ENCODE measurements around the gene TOMM5.

The TOMM5 gene

DNA sequence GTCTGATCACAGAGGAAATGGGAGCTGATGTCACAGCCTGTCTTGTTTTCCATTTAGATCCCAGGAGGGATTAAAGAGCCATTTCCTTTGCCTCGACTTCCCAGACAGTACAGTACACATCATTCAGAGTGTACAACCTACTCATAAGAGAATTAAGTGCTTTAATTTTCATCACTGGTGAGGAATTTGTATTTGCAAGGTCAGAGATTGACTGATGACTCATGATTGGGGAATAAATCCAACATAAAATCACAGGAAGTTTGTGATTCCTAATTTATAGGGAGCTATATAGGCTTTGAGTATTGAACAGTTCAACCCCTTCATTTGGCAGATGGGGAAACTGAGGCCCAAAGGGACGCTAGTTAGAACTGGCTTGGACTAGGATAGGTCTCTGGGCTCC lies 4.1 kb upstream of the TOMM5 start:
- no peak for DNase-seq
- in situ Hi-C loops (cut with HindIII; ENCODE audit: low pct_ligation_motif_present, low sequenced_read_pairs), result loop anchor here (25.0 kb wide), 1 partner anchor 109 kb away; the partner anchor contains the start of gene POLR1E
- Histone ChIP-seq H3K27me3 (replicated peaks) (no peaks in the 10 kb centered on the region), H3K36me3 (replicated peaks) (no peaks in the 10 kb centered on the region), H3K4me3 (ENCODE audit: low read depth, low read length) (no peak overlapping the region), H3K27ac (no peak overlapping the region)
- TF ChIP-seq, protein P1, sequence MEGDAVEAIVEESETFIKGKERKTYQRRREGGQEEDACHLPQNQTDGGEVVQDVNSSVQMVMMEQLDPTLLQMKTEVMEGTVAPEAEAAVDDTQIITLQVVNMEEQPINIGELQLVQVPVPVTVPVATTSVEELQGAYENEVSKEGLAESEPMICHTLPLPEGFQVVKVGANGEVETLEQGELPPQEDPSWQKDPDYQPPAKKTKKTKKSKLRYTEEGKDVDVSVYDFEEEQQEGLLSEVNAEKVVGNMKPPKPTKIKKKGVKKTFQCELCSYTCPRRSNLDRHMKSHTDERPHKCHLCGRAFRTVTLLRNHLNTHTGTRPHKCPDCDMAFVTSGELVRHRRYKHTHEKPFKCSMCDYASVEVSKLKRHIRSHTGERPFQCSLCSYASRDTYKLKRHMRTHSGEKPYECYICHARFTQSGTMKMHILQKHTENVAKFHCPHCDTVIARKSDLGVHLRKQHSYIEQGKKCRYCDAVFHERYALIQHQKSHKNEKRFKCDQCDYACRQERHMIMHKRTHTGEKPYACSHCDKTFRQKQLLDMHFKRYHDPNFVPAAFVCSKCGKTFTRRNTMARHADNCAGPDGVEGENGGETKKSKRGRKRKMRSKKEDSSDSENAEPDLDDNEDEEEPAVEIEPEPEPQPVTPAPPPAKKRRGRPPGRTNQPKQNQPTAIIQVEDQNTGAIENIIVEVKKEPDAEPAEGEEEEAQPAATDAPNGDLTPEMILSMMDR (IDR thresholded peaks at IDR 0.05; ENCODE audit: low read depth, low read length, missing control alignments), result no peak

DNA sequence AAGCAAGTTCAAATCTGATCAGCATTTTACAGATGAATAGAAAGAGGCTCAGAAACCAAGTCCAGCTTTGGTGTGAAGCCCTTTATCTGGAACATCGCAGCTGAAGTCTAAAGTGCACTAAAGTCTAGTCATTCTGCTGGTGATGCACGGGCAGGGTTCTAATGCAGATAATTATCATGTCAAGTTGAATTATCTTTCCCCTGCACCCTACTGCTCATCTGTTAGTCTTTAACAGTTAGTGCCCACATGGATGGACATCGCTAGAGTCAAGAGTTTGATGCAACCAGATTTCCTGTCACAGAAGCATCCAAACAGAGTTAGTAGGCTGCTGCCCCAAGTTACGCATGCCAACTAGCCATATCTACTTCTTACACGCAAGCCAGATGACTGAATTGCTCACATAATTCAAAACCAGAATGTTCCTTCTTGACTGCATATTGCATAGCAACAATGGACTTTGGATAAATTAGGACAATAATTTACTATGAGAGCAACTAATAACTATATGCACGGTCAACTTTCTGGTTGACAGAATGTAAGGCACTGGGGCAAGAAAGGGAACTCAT lies 1.6 kb upstream of the TOMM5 start:
- no peak overlapping the region for H3K4me3 ChIP-seq (ENCODE audit: low read depth, low read length)
- DNase-seq, result no peak
- TF ChIP-seq, protein P1 (IDR thresholded peaks at IDR 0.05; ENCODE audit: low read depth, low read length, missing control alignments), result no peak
- no peaks in the 10 kb centered on the region for H3K36me3 ChIP-seq (replicated peaks)
- no peak overlapping the region for H3K27ac ChIP-seq
- no peaks in the 10 kb centered on the region for H3K27me3 ChIP-seq (replicated peaks)
- in situ Hi-C loops (cut with HindIII; ENCODE audit: low pct_ligation_motif_present, low sequenced_read_pairs), result loop anchor here (25.0 kb wide), 1 partner anchor 107 kb away; the partner anchor contains the start of gene POLR1E

DNA sequence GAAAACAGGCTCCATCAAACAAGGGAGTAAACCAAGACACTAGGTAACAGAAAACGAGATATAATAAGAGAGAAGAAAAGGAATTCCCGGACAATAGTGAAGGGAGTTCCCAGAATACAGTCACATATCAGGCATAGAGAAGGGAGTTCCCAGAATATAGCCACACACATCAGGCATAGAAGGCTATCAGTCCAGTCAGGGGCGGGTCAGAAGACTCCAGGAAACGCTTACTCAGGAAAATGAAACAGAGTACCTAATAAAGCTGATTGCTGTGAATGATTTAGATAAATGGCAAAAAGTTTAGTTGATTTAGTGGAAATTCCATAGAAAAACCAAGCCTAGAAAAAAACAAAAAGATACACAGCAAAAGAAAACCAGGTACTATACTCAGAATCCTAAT lies 4.9 kb downstream of the TOMM5 start:
- no peak overlapping the region for H3K4me3 ChIP-seq (ENCODE audit: low read depth, low read length)
- no peak for DNase-seq
- no peaks in the 10 kb centered on the region for H3K27me3 ChIP-seq (replicated peaks)
- H3K27ac ChIP-seq, result no peak overlapping the region
- TF ChIP-seq, protein P1 (IDR thresholded peaks at IDR 0.05; ENCODE audit: low read depth, low read length, missing control alignments), result no peak
- peaks cover 49% of the 10 kb centered on the region for H3K36me3 ChIP-seq (replicated peaks)
- in situ Hi-C loops (cut with HindIII; ENCODE audit: low pct_ligation_motif_present, low sequenced_read_pairs), result loop anchor here (25.0 kb wide), 1 partner anchor 100 kb away; the partner anchor contains the start of gene POLR1E

DNA sequence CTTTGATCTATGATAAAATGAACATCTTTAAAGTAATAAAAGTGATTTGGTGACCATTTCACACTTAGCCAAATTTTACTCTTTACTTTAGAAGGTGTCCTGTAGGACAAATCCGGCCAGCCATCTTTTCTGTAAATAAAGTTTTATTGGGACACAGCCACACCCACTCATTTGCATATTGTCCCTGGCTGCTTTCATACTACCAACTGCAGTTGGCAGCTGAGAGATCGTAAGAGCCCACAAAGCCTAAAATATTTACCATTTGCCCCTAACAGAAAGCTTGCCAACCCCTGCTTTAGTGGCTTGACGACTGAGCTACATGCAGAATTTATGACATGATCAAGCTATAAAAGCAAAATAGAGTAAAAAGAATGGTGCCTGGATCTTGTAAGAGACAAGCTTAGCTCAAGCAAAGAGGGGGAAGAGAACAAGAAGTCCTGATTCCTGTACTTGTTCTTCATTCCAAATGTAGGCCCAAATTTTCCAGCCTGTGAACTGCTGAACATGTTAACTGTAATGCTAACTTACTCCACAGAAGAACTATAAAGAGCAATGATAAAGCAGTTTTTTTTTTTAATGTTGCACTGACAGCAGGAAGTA lies 8.8 kb downstream of the TOMM5 start:
- no peaks in the 10 kb centered on the region for H3K27me3 ChIP-seq (replicated peaks)
- H3K4me3 ChIP-seq (ENCODE audit: low read depth, low read length), result no peak overlapping the region
- TF ChIP-seq, protein P1 (IDR thresholded peaks at IDR 0.05; ENCODE audit: low read depth, low read length, missing control alignments), result no peak
- in situ Hi-C loops (cut with HindIII; ENCODE audit: low pct_ligation_motif_present, low sequenced_read_pairs), result loop anchor here (25.0 kb wide), 1 partner anchor 96 kb away; the partner anchor contains the start of gene POLR1E
- peaks cover 59% of the 10 kb centered on the region for H3K36me3 ChIP-seq (replicated peaks)
- DNase-seq, result no peak
- no peak overlapping the region for H3K27ac ChIP-seq

DNA sequence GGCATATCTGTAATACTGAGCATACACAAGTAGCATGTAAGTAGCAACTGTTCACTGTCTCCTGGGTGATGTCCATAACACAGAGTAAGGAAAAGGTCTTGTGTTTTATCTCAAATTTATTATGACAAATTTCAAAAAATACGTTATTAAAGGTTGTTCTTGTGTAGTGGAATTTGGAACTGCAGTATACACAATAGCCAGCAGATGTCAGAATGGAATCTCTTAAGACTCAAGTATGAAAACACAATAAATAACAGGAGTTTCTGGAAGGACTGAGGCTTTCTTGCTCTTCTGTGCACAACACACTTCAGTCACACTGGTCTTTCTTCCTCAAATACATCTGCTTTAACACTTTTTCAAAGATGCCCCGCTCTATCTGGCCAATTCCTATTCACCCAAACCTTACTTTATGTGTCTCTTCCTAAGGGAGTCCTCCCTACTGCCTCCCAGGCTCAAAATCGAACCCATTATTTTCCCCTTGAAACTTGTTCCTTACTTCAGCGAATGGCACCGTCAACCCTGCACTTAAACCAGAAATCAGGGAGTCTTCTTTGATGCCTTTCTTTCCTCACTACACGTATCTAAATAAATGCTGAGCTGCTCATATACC lies 9.7 kb downstream of the TOMM5 start:
- H3K27ac ChIP-seq, result no peak overlapping the region
- peaks cover 50% of the 10 kb centered on the region for H3K36me3 ChIP-seq (replicated peaks)
- no peaks in the 10 kb centered on the region for H3K27me3 ChIP-seq (replicated peaks)
- TF ChIP-seq, protein P1 (IDR thresholded peaks at IDR 0.05; ENCODE audit: low read depth, low read length, missing control alignments), result peak; percentile 56
- no peak overlapping the region for H3K4me3 ChIP-seq (ENCODE audit: low read depth, low read length)
- in situ Hi-C loops (cut with HindIII; ENCODE audit: low pct_ligation_motif_present, low sequenced_read_pairs), result loop anchor here (25.0 kb wide), 1 partner anchor 95 kb away; the partner anchor contains the start of gene POLR1E
- DNase-seq, result peak; percentile 47

Data from brain microvascular endothelial cell (primary cell).